ENCODE measurements around the gene TSSC4. TPM values are rescaled to one million over a fixed set of nuclear protein-coding genes. Genes with fewer than 3 reads are reported as not detected.

Gene TSSC4
- total RNA-seq, 6 donors from 2014 or later = 28.9 to 69.4 (median 50.3) TPM

GRCh38 chr11:2408671-2409070 is 8.1 kb downstream of the TSSC4 start:
- no peak for ATAC-seq (ENCODE audit: low FRiP score in 2 of 2)
- no peaks in the 10 kb centered on the region for H3K4me1 ChIP-seq
- H3K27ac ChIP-seq = no peak overlapping the region
- DNase-seq = no peak
- H3K4me3 ChIP-seq = no peak overlapping the region
- peaks cover 0 to 5% (median 0%) of the 10 kb centered on the region in 4 donors for H3K27me3 ChIP-seq
- peaks cover 2 to 11% (median 7%) of the 10 kb centered on the region in 4 donors for H3K36me3 ChIP-seq
- H3K9me3 ChIP-seq = no peaks in the 10 kb centered on the region
- WGBS, 2 donors = 77 to 81% methylated on average over 10 to 11 of the region's 11 CpGs
- TF ChIP-seq EP300 (IDR thresholded peaks at IDR 0.05) (no peak), POLR2AphosphoS5 (IDR thresholded peaks at IDR 0.05) (no peak), POLR2A (IDR thresholded peaks at IDR 0.05) (no peak), CTCF (IDR thresholded peaks at IDR 0.05) (no peak)

DNA sequence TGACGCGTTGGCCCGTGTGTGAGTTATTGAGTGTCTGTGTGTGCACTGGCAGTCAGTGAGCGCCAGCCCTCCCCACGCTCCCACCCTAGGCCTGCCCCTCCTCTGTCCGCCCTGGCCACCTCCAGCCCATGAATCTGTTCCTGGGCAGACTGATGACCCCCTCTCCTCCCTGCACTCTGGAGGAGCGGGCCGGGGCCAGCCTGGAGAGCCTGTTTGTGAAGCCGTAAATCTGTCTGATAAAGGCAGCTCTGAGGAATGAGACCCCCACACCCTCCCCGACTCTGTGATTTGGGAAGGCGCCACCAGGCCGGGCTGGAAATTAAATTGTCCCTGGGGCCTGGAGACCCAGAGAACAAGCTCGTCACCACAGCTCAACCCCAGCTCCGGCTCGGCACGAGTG is 8.6 kb downstream of the TSSC4 start:
- H3K36me3 ChIP-seq = peaks cover 0 to 7% (median 3%) of the 10 kb centered on the region in 4 donors
- H3K27me3 ChIP-seq = peaks cover 0 to 5% (median 0%) of the 10 kb centered on the region in 4 donors
- TF ChIP-seq EP300 (IDR thresholded peaks at IDR 0.05) = no peak
- TF ChIP-seq CTCF (IDR thresholded peaks at IDR 0.05) = no peak
- no peak for TF ChIP-seq POLR2AphosphoS5 (IDR thresholded peaks at IDR 0.05)
- TF ChIP-seq POLR2A (IDR thresholded peaks at IDR 0.05) = no peak
- 63 to 77% methylated on average over 9 to 14 of the region's 16 CpGs for WGBS, 2 donors
- H3K9me3 ChIP-seq = no peaks in the 10 kb centered on the region
- ATAC-seq (ENCODE audit: low FRiP score in 2 of 2) (no peak), DNase-seq (peak in 1 of 2 donors; percentile 58)
- no peaks in the 10 kb centered on the region for H3K4me1 ChIP-seq
- no peak overlapping the region for H3K27ac ChIP-seq
- no peak overlapping the region for H3K4me3 ChIP-seq

DNA sequence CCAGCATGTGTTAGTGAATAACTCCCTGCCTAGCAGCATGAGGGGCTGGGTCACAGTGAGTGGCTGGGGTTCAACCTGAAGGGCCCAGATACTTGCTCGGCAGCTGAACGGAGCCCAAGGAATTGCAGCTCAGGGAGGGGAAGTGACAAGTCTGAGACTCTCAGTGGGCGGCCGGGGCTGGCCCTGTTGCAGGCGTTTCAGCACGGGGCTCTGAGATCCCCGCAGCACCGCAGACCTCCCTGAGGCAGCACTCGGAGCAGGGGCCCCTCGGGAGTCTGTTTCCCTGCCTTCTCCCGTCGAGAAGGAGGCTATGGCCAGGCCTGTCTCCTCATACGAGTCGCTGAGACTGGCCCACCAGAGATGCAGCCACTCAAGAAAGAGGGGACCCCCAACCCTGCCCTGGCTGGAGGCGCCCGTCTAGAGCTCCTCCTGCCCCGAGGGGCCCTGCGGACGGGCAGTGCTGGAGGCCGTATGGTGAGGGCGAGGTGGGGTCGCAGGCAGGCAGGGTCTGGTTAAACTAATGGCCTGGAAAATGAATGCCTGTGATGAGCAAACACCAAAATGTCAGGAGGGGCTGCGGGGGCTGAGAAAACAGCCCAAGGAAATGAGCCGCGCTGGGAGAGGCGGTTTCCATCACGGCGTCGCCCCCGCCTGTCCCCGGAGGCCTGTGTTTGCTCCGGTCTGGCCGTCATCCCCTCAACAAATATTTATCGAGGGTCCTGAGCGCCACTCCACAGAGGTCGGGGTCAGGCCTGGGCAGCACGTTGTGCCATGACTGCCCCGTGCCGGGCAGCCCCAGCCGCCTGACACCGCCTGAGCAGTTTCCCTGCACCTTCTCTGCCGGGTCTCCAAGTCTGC is 9.3 kb downstream of the TSSC4 start:
- 49 to 60% methylated on average over 32 to 33 of the region's 42 CpGs for WGBS, 2 donors
- DNase-seq = peak in 1 of 2 donors; percentile 70
- TF ChIP-seq EP300 (IDR thresholded peaks at IDR 0.05) (no peak), CTCF (IDR thresholded peaks at IDR 0.05) (no peak), POLR2A (IDR thresholded peaks at IDR 0.05) (no peak), POLR2AphosphoS5 (IDR thresholded peaks at IDR 0.05) (no peak)
- peaks cover 0 to 5% (median 0%) of the 10 kb centered on the region in 4 donors for H3K27me3 ChIP-seq
- H3K4me3 ChIP-seq = no peak overlapping the region
- no peak for ATAC-seq (ENCODE audit: low FRiP score in 2 of 2)
- no peaks in the 10 kb centered on the region for H3K36me3 ChIP-seq
- H3K4me1 ChIP-seq = no peaks in the 10 kb centered on the region
- H3K27ac ChIP-seq = no peak overlapping the region
- no peaks in the 10 kb centered on the region for H3K9me3 ChIP-seq

GRCh38 chr11:2410616-2411015 is 10.1 kb downstream of the TSSC4 start:
- no peak for ATAC-seq (ENCODE audit: low FRiP score in 2 of 2)
- no peaks in the 10 kb centered on the region for H3K36me3 ChIP-seq
- no peaks in the 10 kb centered on the region for H3K9me3 ChIP-seq
- no peaks in the 10 kb centered on the region for H3K4me1 ChIP-seq
- 81% methylated on average over 8 of the region's 9 CpGs; no CpG with 5 or more reads in 1 of the 2 donors for WGBS, 2 donors
- H3K27me3 ChIP-seq = peaks cover 0 to 5% (median 0%) of the 10 kb centered on the region in 4 donors
- no peak overlapping the region for H3K4me3 ChIP-seq
- TF ChIP-seq POLR2AphosphoS5 (IDR thresholded peaks at IDR 0.05) (no peak), POLR2A (IDR thresholded peaks at IDR 0.05) (no peak), EP300 (IDR thresholded peaks at IDR 0.05) (no peak), CTCF (IDR thresholded peaks at IDR 0.05) (no peak)
- no peak overlapping the region for H3K27ac ChIP-seq
- no peak for DNase-seq
